Daoy (cell line): ENCODE measurements around the gene CCDC9B. TPM values are rescaled to one million over a fixed set of nuclear protein-coding genes. Genes with fewer than 3 reads are reported as not detected.

ENCODE experiments used
- DNase-seq: peaks from one replicate; pipeline ENCODE4 v3.0.0-alpha.2; 2015; ENCODE audit warnings: low read depth
- total RNA-seq: library from RNA; depleted of rRNA; stranded (reverse); fragments of >200 nt; shearing (Covaris generic); gene quantifications from 2 replicates; pipeline ENCODE4 v1.2.3, GENCODE V29; 2014; rRNA removed

The CCDC9B gene
- total RNA-seq, 1 experiment from 2014 or later, result 6.1 TPM

- DNase-seq, result no peak
These were observed 47.7 kb downstream of the CCDC9B start for GRCh38 chr15:40293006-40293405.

DNA sequence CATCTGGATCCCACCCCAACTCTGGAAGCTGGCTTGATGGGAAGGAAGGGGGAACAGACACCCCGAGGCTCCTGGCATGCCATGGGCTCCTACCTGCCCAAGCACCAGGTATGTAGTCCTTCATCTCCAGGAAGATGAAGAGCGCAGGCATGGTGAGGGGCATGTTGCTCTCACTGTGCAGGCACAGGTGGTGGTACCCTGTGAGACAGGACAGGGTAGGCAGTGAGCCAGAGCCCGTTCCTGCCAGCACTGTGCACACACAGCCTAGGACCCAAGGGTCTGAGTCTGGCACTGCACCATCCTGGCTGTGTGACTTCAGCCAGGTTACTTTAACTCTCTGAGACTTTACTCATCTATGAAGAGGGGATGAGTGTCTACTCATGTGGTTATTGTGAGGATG, 48.5 kb downstream of the CCDC9B start:
- no peak for DNase-seq

DNA sequence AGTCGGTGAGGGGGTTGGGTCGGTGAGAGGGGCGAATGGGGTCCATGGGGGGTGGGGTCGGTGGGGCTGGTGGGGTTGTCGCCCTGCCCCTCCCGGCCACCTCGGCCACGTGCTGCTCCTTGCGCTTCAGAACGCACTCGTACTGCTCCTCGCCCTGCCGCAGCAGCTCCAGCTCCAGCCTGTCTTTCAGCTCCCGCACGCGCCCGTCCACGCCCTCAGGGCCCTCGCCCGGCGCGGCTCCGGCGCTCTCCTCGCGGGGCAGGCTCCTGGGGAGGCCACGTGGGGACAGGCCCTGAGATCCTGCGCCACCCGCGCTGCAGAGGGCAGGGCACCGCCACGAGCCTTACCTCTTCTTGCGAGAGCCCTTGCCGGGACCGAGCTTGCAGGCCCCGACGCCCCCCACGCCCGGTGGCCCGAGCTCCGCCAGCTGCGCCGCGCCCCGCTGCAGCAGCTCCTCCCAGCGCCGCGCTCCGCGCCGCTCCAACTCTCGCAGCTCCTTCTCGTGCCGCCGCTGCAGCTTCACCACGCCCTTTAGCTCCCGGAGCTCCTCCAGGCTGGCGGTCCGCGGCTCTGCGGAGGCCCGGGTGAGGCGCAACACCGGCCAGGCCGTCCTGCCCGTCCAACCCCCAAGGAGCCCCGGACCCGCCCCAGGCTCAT, 49.7 kb downstream of the CCDC9B start:
- DNase-seq, result peak; percentile 66

- DNase-seq, result no peak
These were observed 50.2 kb downstream of the CCDC9B start for GRCh38 chr15:40290545-40290917.

GRCh38 chr15:40289140-40289775, 51.5 kb downstream of the CCDC9B start:
- DNase-seq, result no peak

DNA sequence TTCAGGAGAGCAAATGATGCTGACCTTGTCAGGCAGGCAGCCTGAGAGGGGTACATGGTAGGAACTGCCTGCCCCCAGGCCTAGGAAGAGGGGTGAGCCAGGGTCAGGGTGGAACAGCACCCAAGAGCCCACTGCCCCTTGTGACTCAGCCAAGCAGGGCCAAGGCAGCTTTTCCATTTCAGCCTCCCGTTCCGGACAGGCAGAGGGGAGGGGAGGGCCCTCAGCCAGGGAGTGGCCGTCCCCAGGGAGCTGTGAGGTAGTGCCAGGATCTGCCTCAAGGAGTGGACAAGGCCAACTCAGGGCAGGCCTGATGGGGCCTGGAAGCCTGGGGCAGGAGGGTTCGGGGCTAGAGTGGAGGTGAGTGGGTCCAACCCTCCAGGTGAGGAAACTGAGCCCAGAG, 52.8 kb downstream of the CCDC9B start:
- DNase-seq, result no peak

DNA sequence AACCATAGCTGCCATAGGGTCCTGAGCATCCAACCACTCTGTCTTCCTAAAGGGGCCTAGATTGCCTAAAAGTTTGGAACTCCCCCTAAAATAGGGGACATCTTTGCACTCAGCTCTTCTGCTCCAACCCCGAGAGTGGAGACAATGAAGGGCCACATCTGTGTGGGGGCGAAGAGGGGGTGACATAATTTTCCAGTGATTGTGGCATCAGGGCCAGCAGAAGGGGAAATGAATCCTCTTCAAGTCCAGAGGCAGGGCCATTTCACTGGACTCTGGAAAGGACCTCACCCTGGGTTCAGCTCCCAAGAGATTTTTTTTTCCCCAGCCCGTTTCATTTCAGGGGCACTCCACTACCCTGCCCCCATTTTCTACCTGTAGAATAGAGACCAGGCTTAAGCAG, 53.2 kb downstream of the CCDC9B start:
- no peak for DNase-seq

- DNase-seq, result no peak
These were observed 53.9 kb downstream of the CCDC9B start for GRCh38 chr15:40286794-40287193.

DNA sequence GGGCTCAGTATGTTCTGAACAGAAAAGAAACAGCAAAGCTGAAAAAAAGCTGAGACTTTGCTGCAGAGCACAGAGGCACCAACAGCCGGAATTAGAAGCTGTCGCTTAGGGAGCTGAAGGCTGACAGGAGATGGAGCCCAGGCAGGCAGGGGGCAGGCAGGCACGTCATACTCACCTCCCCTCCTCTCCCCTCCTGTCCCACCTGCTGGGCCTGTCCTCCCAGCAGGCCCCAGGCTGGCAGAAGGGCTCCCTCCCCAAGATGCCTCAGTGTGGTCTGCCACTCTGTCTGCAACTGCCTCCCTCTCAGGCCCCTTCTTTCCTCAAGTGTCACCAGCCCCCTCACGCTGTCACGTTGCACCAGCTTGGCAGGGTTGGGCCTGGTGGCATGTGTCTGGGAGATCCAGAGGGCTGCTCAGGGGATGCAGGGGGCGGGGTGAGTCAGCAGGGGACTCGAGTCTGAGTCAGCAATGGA, 54.6 kb downstream of the CCDC9B start:
- no peak for DNase-seq

- no peak for DNase-seq
These were observed 55.2 kb downstream of the CCDC9B start for GRCh38 chr15:40285554-40286011.

- no peak for DNase-seq
These were observed 55.6 kb downstream of the CCDC9B start for GRCh38 chr15:40285151-40285550.

DNA sequence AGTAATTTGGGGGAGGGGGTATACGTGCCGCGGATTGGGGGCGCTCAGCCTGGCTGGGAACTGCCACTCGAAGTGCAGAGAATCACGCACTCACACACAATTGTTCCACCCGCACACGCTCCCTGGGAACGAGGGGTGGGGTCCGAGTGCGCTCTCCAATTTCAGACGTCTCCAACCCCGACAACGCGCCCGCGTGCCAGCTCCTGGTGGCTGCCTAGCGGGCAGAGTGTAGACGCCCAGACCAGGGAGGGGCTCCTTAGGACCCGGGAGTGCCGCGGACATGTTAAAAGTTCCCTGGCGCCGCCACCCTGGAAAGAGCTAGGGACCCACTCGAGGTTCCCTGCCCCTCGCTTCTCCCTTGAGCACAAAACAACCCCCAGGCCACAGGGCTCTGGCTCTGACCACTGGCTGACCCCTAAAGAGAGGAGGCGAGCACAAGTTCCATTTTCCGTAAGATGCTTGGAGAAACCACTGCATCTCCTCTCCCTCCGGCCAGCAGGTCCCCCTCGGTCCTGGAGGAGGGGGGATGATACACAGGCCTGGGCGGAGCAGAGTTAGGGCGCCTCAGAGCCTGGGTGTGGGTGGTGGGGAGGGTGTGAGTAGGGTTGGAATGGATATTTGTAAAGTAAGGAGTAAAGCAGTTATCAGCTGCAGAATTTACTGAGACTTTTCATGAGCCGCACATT, 57.0 kb downstream of the CCDC9B start:
- no peak for DNase-seq

- peak; percentile 37 for DNase-seq
These were observed 57.7 kb downstream of the CCDC9B start, which contains the start of gene ANKRD63 for GRCh38 chr15:40282869-40283614. ANKRD63 (minus strand) TSS chr15:40283064; CDS start chr15:40282586, 478 bp downstream.

GRCh38 chr15:40282147-40282868, 58.4 kb downstream of the CCDC9B start:
- peak; percentile 52 for DNase-seq

DNA sequence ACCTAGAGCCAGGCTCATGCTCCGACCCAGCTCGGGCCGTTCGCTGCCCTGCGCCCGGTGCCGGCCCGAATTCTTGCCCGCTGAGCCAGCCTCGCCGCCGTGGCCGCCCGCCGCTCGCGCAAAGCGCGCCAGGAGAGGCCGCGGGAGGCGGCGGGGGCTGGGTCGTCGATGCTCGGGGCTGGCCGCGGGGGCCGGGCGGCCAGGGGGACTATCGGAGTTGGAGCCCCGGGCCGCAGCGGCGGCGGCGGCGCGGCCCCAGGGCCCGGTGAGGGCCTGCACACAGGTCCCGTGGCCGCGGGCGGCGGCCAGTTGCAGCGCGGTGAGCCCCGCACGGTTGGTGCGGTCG, 59.0 kb downstream of the CCDC9B start:
- DNase-seq, result no peak

Other genes starting within 250 kb of the CCDC9B start
- gene BMF, start 232.1 kb downstream of the CCDC9B start, total RNA-seq, result 2.2 and 3.7 TPM in 2 replicates
- gene BUB1B, start 179.9 kb downstream of the CCDC9B start, total RNA-seq, result 90.3 and 108 TPM in 2 replicates
- gene PAK6, start 101.9 kb downstream of the CCDC9B start, total RNA-seq, result 0.12 and 0.57 TPM in 2 replicates
- gene ANKRD63, start 57.9 kb downstream of the CCDC9B start, total RNA-seq, result 0.63 and 0.97 TPM in 2 replicates
- gene PLCB2, start 33.0 kb downstream of the CCDC9B start, total RNA-seq, result 0.29 and 1.3 TPM in 2 replicates
- gene INAFM2, start 17.2 kb downstream of the CCDC9B start, total RNA-seq, result 12.9 and 15.5 TPM in 2 replicates
- gene PHGR1, start 10.1 kb upstream of the CCDC9B start, total RNA-seq, result not detected in 2 replicates
- gene DISP2, start 17.3 kb upstream of the CCDC9B start, total RNA-seq, result 0.51 and 1.1 TPM in 2 replicates
- gene KNSTRN, start 41.8 kb upstream of the CCDC9B start, total RNA-seq, result 91.9 and 144 TPM in 2 replicates
- gene IVD, start 64.9 kb upstream of the CCDC9B start, total RNA-seq, result 17.9 and 23.4 TPM in 2 replicates
- gene BAHD1, start 100.0 kb upstream of the CCDC9B start, total RNA-seq, result 10.8 and 11.0 TPM in 2 replicates
- gene CHST14, start 130.0 kb upstream of the CCDC9B start, total RNA-seq, result 11.3 and 16.6 TPM in 2 replicates
- gene CCDC32, start 224.1 kb upstream of the CCDC9B start, total RNA-seq, result 14.3 and 25.8 TPM in 2 replicates
- 12.7 and 13.8 TPM in 2 replicates for gene RPUSD2, start 228.4 kb upstream of the CCDC9B start, total RNA-seq